Central memory CD8-positive, alpha-beta T cell (primary cell): ENCODE data around the gene CIB1.
"Not testable (repeated sequence)": the region's sequence is repeated elsewhere in the genome, so short reads cannot be mapped to it uniquely, and the experiment has no call there.

Experiments
- ATAC-seq: fragments of 150-1000 bp; cut with Tn5 transposase; replicated peaks from 2 replicates; pipeline ENCODE4 v1.10.0; 2022; ENCODE audit warnings: mild to moderate bottlenecking, moderate FRiP score, moderate number of reproducible peaks; ENCODE audit not compliant: poor library complexity, severe bottlenecking; ENCODE audit errors: extremely low read depth
- DNase-seq, 2 donors: peaks; one replicate each; pipeline ENCODE4 v3.0.0; 2021; ENCODE audit warnings: low spot score in 2 of 2
- H3K27ac Mint-ChIP-seq: one replicate; pipeline ENCODE4 v1.8.0; 2022; ENCODE audit warnings: low read depth, mild to moderate bottlenecking, moderate library complexity, mixed read lengths
- H3K27me3 Mint-ChIP-seq: one replicate; pipeline ENCODE4 v1.8.0; 2022; ENCODE audit warnings: mixed read lengths
- H3K36me3 Mint-ChIP-seq: one replicate; pipeline ENCODE4 v1.8.0; 2022; ENCODE audit warnings: mild to moderate bottlenecking, moderate library complexity, mixed read lengths; ENCODE audit not compliant: insufficient read depth
- H3K4me1 Mint-ChIP-seq: one replicate; pipeline ENCODE4 v1.8.0; 2022; ENCODE audit warnings: mixed read lengths
- H3K4me3 Mint-ChIP-seq: one replicate; pipeline ENCODE4 v1.8.0; 2022; ENCODE audit warnings: mild to moderate bottlenecking, moderate library complexity, mixed read lengths
- H3K9me3 Mint-ChIP-seq: one replicate; pipeline ENCODE4 v1.8.0; 2022; ENCODE audit warnings: mixed read lengths

Gene CIB1

DNA sequence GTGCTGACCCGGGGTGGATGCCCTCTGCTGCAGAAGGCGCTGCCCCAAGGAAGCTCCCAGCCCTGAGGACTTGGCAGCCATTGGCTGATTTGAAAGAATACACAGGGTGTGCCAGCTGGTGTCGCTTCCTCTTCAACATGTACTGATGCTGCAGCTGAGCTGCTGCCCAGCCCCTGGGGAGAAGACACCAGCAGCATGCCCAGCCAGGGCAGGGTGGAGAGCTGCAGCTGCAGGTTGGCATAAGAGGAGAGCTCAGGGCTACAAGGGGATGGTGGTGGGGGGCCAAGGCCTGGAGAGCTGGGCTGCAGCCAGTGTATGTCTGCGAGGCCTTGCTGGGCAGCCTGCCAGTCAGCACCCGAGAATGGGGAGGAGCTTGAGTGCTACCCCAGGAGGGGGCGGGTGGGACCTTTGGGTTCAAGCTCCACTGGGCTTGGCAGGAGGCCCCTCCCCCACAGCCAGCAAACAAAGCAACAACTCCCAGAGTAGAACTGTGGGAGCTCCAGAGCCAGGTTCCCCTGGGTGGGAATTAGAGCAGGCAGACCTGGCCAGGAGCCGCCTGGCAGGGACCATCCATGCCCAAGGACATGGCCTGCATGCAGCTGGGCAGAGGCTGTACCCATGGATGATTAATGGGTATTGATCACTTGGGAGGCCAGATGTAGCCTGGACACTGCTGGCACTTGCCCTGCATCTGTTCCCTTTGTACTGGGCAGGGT, 41.8 kb downstream of the CIB1 start:
- Mint-ChIP-seq H3K4me1 (peaks cover 15% of the 10 kb centered on the region), H3K4me3 (peak overlapping the region; percentile 42), H3K9me3 (no peaks in the 10 kb centered on the region), H3K36me3 (peaks cover 3% of the 10 kb centered on the region), H3K27ac (no peak overlapping the region), H3K27me3 (no peaks in the 10 kb centered on the region)
- DNase-seq (no peak), ATAC-seq (peak; percentile 49)

DNA sequence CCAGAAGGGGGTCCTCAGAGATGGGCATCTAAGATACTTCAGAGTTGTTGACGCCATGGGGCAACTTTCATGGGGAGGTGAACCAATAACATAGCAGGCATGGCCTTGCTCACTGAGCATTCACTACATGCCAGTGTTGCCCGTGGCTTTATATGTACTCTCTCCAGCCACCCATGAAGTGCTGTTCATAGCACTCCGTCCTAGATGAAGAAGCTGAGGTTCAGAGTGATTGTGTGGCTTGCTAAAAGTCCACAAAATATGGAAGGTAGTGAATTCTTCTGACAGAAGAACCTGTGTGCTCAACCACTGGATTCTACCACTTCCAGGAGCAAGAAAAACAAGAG, 42.4 kb downstream of the CIB1 start:
- Mint-ChIP-seq H3K4me3 (no peak overlapping the region), H3K9me3 (no peaks in the 10 kb centered on the region), H3K36me3 (peaks cover 3% of the 10 kb centered on the region), H3K27ac (no peak overlapping the region), H3K27me3 (no peaks in the 10 kb centered on the region), H3K4me1 (peaks cover 15% of the 10 kb centered on the region)
- DNase-seq (no peak), ATAC-seq (no peak)

DNA sequence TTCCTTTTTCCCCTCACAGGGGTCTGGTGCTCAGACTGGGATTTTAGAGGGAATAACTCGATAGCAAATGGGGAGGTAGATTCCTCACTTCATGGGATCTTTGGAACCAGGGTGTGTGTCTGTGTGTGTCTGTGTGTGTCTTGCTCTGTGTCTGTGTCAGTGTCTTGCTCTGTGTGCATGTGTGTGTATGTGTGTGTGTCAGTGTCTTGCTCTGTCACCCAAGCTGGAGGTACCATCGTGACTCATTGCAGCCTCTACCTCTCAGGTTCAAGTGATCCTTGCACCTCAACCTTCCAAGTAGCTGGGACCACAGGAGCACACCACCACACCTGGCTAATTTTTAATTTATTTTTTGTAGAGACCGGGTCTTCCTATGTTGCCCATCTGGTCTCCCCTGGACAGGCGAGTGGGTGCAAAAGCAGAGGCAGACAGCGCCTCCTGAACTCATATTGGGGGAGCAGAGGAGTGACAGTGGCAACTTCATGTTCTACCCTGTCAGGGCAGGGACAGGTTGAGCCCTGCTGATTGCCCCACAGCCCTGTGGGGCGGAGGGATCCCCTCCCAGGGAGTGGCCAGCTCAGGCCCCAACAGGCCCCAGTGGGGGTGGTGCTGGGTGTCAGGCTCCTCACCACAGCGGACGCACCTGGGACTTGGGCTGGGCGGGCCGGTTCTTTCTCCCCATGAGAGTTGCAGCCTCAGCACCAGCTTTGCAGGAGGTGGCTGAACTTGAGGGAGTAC, 43.0 kb downstream of the CIB1 start:
- H3K9me3 Mint-ChIP-seq, result no peaks in the 10 kb centered on the region
- H3K4me3 Mint-ChIP-seq, result no peak overlapping the region
- peaks cover 3% of the 10 kb centered on the region for H3K36me3 Mint-ChIP-seq
- H3K27ac Mint-ChIP-seq, result no peak overlapping the region
- no peaks in the 10 kb centered on the region for H3K27me3 Mint-ChIP-seq
- DNase-seq (no peak), ATAC-seq (no peak)
- peaks cover 15% of the 10 kb centered on the region for H3K4me1 Mint-ChIP-seq

DNA sequence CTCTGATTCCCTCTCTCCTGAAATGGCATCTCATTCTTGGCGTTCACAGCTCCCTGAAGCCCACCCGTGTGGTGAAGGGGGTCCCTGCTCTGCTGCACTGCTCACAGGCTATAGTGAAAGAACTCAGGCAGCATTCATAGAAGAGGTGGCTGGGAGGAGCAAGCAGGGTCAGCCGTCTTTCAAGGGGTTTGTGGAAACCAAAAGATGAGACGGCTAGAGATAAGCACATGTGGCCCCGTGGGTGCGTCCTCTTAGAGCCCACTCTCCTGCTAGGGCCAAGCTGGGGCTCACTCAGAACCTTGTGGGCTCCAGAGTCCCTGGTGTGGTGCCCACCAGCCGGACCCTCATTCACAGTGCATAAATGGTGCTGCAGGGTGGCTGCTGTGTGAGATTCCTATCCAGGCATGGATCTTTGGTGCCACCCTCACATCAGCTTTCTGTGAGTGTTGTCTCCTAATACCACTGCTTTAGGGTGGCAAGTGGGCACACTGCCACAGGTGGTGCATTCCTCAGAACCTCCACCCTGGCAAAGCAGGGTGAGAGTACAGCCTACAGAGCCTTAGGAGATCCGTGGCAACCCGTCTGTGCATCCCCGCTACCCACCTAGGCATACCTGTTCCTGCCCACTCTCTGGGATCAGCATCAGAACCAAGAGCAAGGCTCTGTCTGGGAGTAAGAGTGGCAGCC, 43.8 kb downstream of the CIB1 start:
- no peaks in the 10 kb centered on the region for H3K27me3 Mint-ChIP-seq
- H3K9me3 Mint-ChIP-seq, result no peaks in the 10 kb centered on the region
- peaks cover 3% of the 10 kb centered on the region for H3K36me3 Mint-ChIP-seq
- ATAC-seq (no peak), DNase-seq (no peak)
- H3K4me3 Mint-ChIP-seq, result no peak overlapping the region
- H3K27ac Mint-ChIP-seq, result no peak overlapping the region
- H3K4me1 Mint-ChIP-seq, result peaks cover 21% of the 10 kb centered on the region

DNA sequence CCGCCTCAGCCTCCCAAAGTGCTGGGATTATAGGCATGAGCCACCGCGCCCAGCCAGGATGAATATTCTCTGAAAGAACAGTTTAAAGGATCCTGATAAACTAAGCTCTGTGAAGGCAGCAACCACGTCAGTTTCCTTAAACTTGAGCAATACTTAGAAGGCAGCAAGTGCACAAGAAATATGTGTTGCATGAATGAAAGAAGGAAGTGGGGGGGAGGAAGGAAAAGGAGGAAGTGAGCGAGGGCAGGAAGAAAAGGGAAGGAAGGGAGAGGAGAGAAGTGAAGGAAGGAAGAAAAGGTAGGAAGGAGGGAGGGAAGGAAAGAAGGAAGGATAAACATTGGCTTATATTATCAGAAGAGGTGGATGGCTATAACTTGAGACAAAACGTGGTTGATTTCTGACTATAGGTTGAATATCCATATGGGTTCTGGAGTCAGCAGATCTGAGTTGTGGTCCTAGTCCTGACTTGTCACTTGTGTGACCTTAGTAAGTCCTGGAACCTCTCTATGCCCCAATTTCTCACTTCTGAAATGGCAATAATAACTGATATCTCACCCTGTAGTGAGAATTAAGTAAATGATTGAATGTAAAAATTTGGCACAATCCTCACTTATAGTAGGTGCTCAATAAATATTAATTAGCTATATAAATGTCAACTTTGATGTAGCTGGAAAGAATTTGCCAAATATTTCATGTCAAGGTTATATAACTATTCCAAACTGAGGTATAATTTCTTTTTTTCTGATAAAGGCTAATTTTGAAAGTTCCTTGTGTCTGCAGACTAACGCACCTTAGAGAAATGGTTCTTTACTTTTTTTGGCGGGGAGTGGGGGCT, 44.6 kb downstream of the CIB1 start:
- H3K4me3 Mint-ChIP-seq, result no peak overlapping the region

DNA sequence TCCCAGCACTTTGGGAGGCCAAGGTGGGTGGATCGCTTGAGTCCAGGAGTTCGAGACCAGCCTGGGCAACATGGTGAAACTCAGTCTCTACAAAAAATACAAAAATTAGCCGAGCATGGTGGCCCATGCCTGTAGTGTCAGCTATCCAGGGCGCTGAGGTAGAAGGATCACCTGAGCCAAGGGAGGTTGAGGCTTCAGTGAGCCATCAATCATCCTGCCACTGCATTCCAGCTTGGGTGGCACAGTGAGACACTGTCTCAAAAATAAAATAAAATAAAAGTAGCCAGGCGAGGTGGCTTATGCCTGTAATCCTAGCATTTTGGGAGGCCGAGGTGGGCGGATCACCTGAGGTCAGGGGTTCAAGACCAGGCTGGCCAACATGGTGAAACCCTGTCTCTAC, 45.7 kb downstream of the CIB1 start:
- H3K9me3 Mint-ChIP-seq, H3K4me3 Mint-ChIP-seq, H3K36me3 Mint-ChIP-seq, H3K27ac Mint-ChIP-seq, ATAC-seq, H3K27me3 Mint-ChIP-seq, DNase-seq: not testable (repeated sequence)
- H3K4me1 Mint-ChIP-seq, result peaks cover 26% of the 10 kb centered on the region

More for the DNA sequence above, 44.6 kb downstream of the CIB1 start:
- no peaks in the 10 kb centered on the region for H3K9me3 Mint-ChIP-seq
- peaks cover 3% of the 10 kb centered on the region for H3K36me3 Mint-ChIP-seq
- no peaks in the 10 kb centered on the region for H3K27me3 Mint-ChIP-seq
- ATAC-seq (no peak), DNase-seq (no peak)
- no peak overlapping the region for H3K27ac Mint-ChIP-seq
- peaks cover 25% of the 10 kb centered on the region for H3K4me1 Mint-ChIP-seq

DNA sequence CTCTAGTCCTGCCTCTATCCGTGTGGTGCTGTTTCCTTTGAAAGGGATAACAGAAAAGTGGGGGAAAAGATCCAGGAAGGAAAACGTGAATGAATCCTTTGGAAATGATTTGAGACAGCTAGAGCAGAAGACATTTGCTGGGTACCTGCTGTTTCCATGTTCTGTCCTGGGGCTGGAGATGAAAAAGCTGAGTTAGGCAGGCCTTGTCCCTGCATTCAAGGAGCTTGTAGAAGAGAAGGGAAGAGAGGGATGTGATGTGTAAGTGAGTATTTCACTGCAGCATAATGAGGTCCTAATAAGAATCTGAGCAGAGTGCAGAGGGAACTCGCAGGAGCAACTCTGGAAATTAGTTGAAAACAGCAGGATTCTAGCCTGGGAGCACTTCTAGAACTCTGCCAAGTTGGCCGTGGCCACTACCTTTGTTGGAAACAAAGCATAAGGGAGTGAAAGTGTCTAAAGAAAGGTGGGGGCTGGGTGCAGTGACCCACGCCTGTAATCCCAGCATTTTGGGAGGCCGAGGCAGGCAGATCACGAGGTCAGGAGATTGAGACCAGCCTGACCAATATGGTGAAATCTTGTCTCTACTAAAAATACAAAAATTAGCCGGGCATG, 46.4 kb downstream of the CIB1 start:
- no peaks in the 10 kb centered on the region for H3K9me3 Mint-ChIP-seq
- ATAC-seq (no peak), DNase-seq (no peak)
- H3K27me3 Mint-ChIP-seq, result no peaks in the 10 kb centered on the region
- no peak overlapping the region for H3K4me3 Mint-ChIP-seq
- no peak overlapping the region for H3K27ac Mint-ChIP-seq
- peaks cover 23% of the 10 kb centered on the region for H3K4me1 Mint-ChIP-seq
- H3K36me3 Mint-ChIP-seq, result peaks cover 3% of the 10 kb centered on the region

DNA sequence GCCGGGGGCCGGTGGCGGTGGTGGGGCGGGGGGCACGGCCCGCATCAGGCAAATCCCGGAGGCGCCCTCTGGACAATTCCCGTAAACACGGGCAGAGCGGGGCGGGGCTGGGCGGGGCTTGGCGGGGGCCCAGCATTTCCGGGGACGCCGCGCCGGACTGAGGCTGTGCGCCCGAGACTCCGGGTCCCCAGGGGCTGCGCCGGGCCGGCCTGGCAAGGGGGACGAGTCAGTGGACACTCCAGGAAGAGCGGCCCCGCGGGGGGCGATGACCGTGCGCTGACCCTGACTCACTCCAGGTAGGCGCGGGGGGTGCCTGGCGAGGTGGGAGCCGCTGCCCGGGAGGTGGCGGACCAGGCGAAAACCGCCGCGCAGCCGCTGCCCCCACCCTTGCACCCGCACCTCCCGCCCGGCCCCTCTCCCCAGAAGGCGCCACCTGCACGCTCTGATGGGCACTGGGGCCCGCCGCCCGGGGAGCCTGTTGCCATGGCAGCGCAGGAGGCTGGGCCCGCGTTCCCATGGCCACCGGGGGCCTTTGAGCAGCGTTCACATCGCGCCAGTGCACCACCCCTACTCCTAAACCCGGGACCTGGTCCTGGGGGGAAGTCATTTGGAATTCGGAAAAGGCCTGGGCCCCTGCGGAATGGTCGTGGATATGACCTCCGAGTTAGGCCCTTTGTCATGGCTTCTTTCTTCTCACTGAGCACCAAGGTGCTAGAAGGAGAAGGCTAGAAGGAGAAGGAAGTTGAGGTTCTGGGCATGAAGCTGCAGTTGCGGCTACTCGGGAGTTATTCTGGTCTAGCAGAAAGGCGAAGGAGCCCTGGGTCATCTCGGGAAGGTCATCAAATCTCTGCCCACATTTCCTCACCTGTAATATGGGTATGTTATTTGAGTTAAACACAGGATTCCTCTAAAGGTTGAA, 48.7 kb downstream of the CIB1 start:
- no peaks in the 10 kb centered on the region for H3K9me3 Mint-ChIP-seq

DNA sequence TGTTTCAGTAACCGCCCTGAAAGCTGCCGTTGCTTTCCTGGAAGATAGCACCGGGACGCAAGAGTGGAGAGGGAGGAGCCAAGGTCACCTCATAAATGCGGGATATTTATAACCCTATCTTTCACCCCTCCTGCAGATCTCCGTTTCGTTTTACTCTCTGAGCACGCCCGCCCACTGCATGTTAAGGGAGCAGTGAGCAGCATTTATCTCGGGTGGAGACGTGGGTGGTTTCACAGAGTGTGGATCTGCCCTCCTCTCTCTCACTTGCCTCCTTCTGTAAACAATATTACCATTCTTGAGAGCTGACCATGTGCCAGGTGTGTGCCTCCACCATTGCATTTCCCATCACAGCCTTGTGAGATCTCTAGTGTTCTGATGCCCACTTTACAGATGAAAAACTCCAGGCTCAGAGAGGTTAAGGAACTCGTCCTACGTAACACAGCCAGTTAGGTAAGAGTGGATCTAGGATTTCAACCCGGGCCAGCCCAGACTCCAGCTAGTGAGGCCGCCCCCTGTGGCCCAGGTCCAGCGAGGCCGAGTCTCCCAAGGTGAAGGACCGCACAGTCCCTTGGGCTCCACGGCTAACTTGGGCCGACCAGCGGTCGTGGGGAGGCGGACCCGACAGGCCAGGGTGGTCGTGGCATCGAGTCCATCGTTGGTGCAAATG, 49.5 kb downstream of the CIB1 start:
- H3K27ac Mint-ChIP-seq, result no peak overlapping the region
- peak; percentile 78 for ATAC-seq
- H3K9me3 Mint-ChIP-seq, result no peaks in the 10 kb centered on the region
- H3K4me1 Mint-ChIP-seq, result peaks cover 16% of the 10 kb centered on the region
- peak overlapping the region; percentile 83 for H3K4me3 Mint-ChIP-seq
- no peak for DNase-seq
- H3K36me3 Mint-ChIP-seq, result no peaks in the 10 kb centered on the region
- peaks cover 5% of the 10 kb centered on the region for H3K27me3 Mint-ChIP-seq

More for the DNA sequence above, 48.7 kb downstream of the CIB1 start:
- Mint-ChIP-seq H3K4me1 (peaks cover 13% of the 10 kb centered on the region), H3K36me3 (no peaks in the 10 kb centered on the region), H3K27me3 (no peaks in the 10 kb centered on the region), H3K27ac (no peak overlapping the region), H3K4me3 (peak overlapping the region; percentile 83)
- DNase-seq, result peak; percentile 21 to 40
- peak; percentile 73 for ATAC-seq

DNA sequence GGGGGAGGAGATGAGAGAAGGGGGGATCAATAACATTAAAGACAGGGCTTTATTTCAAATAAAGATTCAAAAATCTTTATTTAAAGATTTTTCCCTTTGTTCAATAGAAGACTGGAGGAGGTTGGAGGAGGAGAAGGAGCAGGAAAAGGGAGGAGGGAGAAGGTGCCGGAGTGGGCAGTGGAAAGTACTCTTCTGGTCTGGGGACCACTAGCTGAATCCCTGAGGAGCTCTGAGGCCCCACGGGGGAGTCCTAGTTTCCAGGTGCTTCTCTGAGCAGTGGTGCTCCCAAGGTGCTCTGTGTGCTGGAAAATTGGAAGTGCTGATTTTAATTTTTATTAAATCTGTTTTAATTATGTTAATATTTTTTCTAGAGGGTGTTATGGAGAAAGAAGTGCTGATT, 52.0 kb downstream of the CIB1 start:
- Mint-ChIP-seq H3K27ac (no peak overlapping the region), H3K36me3 (no peaks in the 10 kb centered on the region), H3K4me3 (no peak overlapping the region), H3K9me3 (no peaks in the 10 kb centered on the region), H3K27me3 (peaks cover 9% of the 10 kb centered on the region), H3K4me1 (peaks cover 26% of the 10 kb centered on the region)
- DNase-seq (no peak), ATAC-seq (no peak)
